GM12874 (cell line): ENCODE data around the gene CD44.

Experiments used
- TF ChIP-seq, protein P1 (sequence below): IDR thresholded peaks from 2 replicates; pipeline ENCODE4 v1.5.1; 2011; ENCODE audit warnings: low read depth, mild to moderate bottlenecking, control low read depth, low read length, moderate library complexity; ENCODE audit not compliant: insufficient read depth

CD44 gene

GRCh38 chr11:35174666-35175065 lies 35.7 kb downstream of the CD44 start:
- TF ChIP-seq, protein P1, sequence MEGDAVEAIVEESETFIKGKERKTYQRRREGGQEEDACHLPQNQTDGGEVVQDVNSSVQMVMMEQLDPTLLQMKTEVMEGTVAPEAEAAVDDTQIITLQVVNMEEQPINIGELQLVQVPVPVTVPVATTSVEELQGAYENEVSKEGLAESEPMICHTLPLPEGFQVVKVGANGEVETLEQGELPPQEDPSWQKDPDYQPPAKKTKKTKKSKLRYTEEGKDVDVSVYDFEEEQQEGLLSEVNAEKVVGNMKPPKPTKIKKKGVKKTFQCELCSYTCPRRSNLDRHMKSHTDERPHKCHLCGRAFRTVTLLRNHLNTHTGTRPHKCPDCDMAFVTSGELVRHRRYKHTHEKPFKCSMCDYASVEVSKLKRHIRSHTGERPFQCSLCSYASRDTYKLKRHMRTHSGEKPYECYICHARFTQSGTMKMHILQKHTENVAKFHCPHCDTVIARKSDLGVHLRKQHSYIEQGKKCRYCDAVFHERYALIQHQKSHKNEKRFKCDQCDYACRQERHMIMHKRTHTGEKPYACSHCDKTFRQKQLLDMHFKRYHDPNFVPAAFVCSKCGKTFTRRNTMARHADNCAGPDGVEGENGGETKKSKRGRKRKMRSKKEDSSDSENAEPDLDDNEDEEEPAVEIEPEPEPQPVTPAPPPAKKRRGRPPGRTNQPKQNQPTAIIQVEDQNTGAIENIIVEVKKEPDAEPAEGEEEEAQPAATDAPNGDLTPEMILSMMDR = no peak

DNA sequence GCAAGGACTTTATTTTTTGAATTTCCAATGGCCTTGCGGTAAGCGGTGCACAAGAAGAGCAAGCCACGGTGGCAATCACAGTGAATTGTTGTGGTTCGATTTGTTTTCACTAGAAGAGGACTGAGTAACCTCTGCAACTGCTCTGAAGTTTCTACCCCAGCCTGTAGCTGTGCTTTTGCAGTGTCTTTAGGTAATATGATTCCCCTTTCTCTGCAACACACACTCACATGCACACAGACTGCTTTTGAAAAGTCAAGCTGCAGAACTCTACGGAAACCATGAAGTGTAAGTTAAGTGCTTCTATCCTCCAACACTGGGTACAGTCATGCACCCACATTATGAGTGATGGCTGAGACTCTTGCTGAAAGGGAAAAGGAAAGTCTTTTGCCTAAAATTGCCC lies 38.4 kb downstream of the CD44 start:
- TF ChIP-seq, protein P1 = no peak

GRCh38 chr11:35178067-35178805 lies 39.3 kb downstream of the CD44 start:
- TF ChIP-seq, protein P1 = no peak

DNA sequence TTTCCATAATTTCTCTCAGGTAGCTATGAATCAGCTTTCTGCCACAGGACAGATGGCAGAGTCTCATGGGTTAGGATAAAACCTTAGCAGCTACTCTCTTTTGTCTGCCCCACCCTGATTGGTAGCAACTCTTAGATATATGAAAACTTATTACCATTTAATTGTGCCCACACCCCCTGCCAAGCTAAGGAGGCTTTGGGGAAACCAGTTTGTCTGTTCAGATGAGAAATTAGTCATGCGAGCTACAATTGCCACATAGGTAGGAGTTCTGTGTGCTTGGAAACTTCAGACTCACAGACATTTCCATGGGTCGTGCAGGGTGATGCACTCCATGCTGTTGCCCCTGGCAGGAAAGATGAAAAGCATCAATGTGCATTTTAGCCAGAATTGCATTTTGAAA lies 39.9 kb downstream of the CD44 start:
- TF ChIP-seq, protein P1 = no peak

DNA sequence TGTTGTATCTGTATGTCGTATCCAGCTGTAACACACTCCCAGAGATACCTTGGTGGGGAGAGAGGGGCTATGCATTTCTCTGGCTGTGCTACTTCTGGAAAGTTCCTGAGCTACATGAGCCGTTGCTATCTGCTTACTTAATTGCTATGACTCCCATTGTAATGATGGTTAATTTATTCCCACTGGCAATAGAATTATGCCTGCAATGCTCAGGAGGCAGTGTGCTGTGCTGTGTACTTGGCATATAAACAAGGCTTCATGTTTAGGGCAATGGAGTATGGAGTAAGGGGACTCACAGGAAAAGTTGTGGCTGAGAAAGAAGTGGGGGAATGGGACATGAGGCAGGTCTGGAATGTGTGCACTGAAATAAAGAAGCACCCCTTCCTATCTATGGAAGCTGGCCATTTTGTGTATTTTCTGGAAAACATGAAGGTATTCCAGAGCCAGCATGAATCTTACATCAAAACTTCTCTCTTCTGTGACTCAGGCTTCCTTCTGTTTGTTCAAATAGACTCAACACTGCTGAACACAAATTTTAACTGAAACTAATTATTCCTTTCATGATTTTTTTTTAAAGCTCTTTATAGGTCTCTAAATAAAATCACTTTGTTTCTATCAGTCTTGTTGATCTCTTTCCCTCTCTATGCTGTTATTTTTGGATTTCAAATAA lies 40.6 kb downstream of the CD44 start:
- TF ChIP-seq, protein P1 = no peak

- TF ChIP-seq, protein P1 = no peak
Measured at GRCh38 chr11:35180317-35181233, 41.6 kb downstream of the CD44 start.
